Activated naive CD4-positive, alpha-beta T cell (primary cell): ENCODE results near the gene AOAH.

Experiments used
- DNase-seq, 4 experiments: peaks; one replicate each; lab custom pipeline; 2025; lab: John Stamatoyannopoulos, UW

The AOAH gene

DNA sequence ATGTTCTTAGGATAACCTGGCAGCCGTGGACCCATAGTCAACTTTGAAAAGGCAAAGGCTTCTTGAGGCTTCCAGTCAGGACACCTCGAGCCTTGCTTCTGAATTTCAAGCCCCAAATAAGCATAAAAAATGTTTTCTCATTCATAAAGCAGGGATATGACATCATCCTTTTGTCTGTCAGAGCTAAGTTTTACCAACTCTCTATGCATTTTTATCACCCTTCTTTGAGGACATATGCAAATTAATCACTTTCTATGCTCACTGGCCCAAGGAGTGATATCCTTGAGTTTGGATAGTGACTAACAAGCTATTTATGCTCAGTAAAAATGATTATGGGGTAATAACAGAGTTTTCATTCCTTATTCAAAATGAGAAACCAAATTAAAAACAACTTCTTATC is 175.3 kb downstream of the AOAH start:
- no peak for DNase-seq

DNA sequence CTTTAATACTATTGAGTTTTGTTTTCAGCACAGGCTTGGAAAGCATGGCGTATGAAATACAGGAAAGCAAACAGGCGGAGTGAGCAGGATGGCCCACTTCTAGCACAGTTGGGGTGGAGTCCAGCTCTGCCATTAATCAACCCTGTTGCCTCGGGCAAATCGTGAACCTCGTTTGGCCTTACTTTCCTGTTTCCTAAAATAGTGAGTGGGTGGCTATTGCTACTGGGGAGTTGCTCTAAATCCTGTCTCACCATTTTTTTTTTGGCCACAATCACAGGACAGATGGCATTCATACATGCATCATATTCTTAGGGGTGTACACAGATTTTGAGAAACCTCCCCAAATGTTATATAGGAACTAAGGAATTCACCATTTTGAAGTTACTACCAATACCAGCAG is 176.9 kb downstream of the AOAH start:
- DNase-seq = no peak

DNA sequence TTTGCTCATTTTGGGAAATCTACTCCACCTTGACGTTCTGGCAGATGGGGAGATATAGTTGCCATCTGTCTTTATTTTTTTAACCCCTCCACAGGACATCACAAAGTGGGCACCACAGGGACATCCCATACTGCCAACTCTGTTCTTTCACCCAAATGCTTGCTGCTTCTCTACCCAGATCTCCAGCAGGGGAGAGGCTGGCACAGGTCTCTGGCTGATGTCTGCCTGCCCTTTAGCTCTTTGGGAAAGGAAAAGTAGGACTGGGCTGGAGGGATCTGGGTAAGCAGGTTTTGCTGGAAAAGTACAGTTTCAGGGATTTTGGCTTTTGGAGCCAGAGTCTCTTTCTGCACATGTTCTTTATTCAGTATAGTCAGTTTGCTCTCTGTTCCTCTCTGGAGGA is 178.0 kb downstream of the AOAH start:
- DNase-seq = no peak

DNA sequence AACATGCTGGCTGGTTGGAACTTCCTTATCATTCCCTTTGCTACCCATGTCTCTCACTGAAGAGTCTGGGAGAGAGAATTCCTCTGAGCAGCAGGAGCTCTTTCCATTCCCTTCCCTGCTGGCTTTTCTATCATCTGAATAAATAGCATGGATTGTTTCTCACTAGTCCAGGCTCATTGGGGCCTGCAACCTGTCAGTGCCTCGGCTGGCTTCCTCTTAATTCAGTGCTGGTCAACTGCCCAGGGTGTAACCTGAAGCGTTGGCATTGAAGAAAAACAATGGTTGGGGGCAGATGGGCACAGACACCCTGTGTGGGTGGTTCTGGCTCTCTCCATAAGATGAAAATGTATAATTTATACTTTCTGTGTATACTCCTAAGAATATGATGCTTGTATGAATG is 179.0 kb downstream of the AOAH start:
- no peak for DNase-seq

DNA sequence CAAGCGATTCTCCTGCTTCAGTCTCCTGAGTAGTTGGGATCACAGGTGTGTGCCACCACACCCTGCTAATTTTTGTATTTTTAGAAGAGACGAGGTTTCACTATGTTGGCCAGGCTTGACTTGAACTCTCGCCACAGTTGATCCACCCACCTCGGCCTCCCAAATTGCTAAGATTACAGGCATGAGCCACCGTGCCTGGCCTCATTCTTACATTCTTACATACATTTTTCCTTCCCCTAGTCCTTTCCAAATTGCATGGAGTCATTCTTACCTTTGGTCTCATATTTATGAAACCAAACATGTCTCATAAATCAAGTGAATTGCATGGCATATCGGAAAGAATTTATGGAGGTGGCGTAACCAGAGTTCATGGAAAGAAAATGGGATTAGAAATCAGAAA is 186.2 kb downstream of the AOAH start:
- DNase-seq = no peak

DNA sequence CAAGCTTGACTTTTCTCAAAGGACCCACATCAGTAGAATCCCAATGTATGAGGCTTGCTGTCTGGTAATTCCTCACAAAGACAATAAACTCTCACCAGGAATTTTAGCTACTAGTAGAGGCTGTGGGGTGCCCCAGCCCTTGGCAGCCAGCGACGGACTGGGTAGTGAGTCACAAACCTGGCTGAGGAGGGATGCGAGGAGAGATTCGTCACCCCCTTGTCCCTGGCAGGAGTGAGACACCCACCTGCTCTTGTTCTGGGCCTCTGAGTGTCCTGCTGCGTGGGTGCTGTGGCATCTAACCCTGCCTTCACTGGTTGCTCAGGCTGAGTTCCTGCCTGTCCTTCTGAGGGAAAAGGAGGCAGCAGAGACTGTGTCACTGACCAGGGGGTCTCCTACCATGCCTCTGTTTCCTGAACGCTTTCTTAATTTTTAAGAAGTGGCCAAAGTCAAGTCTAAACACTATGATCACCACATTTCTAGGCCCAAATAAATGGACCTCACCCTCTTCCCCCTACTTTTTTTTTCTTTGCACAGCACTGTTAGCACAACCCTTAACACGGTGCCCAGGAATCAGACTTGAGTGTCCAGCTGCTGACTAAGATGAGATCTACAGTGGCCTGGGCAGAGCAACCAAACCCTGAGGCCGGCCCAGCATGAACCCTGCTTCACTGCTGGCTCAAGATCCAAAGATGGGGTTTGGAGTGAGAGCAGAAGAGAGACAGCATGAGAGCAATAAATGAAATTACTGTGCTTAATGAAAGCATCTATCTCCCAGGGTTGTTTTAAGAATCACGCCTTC is 188.2 kb downstream of the AOAH start:
- DNase-seq = no peak

DNA sequence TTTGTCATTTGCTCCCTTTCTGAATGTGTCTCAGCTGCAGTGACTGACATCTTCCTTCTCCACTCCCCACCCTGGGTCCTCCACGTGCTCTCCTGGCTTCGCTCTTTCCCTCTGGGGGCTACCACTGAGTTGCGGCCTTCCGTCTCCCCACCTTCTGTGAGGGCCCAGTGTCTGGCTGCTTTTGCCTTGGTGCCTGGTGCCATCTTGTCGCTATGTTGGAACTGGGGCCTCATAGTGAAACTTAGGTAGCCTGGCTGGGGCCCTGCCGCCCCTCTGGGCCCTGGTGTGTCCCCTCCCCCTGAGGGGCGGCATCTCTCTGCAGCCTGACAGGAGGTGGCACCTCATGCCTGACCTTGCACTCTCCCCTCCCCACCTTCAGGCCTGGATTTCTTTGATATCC is 190.6 kb downstream of the AOAH start:
- no peak for DNase-seq

DNA sequence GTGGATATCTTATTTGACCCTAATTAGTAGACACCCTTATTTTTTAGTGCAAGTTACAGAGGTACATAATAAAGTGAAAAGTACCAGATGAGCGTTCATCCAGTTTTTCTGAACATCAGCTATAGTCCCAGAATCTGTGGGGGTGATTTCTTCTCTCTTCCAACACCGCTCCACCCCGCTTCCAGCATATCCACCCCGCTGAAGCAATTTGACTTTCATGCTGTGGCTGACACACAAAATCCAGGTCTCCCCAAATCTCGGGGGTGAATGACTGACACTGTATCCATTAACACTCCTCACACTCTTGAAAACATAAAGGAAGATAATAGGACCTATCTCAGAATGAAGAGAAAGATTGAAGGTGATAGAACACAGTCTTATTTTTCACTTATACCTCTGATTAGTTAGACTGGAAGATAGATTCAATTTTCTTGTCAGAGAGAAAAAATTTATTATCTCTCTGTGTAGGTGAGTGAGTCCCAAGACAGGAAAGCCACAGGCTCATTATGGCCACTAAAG is 191.3 kb downstream of the AOAH start:
- DNase-seq = no peak

DNA sequence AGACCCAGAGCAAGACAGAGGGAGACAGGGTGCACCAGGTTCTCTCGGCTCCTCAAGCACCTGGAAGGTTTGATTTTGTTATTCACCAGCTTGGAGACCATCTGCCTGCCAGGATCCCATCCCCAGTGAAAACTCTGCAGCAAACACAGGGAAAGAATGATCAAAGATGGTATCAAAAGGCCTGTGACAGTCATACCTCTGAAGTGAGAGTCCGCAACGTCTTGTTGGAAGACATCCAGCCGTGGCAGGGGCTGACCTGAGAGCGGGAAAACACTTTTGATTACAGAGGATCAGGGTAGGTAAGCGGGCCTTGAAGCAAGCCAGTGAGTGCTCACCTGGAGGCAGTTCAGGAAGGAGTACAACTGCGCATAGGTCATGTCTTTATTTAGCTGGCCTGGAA is 192.3 kb downstream of the AOAH start:
- no peak for DNase-seq

DNA sequence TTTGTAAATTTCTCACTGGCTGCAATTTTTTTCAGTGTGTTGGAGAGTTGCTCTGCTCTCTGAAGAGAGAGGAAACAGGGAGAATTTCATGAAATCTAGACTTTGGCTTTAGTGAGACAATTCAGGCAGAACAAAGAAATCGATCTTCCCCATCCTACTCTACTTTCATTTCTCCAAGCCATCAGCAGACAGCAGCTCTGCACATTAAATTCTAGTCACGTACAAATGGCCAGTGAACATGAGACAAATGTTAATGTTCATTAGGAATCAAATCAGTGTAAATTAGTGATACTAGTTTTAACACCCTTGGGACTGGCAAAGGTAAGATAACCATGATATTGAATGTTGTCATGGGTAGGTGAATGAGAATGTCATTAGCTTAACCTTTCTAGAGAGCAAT is 193.8 kb downstream of the AOAH start:
- DNase-seq = no peak

DNA sequence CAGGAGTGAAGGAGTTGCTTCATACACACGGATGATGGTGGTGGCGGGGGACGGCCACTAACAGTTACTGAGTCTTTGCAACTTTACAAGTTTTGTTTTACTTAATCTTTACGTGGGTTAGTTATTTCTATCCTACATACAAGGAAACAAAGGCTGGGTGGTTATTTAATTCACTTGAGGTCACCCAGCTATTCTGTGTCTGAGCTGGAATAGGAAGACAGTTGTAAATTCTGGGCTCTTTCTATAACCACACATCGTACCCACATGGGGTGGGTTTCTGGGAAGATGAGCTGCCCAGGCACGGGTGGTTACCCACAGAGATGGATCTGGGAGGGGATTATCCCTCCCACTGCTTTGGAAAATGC is 196.8 kb downstream of the AOAH start:
- no peak for DNase-seq

DNA sequence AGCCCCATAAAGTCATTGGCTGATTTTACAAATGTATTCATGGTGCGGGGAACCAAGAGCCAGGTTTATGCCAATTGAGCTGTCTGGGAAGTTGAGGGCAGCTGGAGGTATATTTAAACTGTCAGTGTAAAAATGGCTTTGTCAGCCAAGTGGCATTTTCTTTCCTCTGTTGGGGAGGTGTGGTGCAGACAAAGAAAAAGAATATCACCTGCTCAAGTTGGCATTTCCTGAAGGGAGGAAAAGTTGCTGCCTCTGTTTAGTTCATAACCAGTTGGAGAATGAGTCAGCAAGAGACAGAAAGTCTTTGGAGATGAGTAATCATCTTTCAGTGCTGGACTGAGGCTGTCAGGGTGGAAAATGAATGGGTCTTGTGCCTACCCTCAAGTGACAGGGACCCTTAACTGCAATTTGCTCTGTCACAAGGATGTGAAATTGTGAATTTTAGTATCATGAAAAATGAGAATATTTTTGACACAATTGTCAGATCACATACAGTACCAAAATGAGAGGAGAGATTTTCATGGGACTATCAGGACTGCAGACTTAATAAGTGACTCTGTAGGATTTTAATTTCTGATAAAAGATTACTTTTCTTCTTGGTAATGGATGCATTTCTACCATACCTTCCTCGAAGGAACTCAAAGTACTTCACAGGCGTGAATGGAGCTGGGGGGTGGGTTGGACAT is 197.3 kb downstream of the AOAH start:
- no peak for DNase-seq

DNA sequence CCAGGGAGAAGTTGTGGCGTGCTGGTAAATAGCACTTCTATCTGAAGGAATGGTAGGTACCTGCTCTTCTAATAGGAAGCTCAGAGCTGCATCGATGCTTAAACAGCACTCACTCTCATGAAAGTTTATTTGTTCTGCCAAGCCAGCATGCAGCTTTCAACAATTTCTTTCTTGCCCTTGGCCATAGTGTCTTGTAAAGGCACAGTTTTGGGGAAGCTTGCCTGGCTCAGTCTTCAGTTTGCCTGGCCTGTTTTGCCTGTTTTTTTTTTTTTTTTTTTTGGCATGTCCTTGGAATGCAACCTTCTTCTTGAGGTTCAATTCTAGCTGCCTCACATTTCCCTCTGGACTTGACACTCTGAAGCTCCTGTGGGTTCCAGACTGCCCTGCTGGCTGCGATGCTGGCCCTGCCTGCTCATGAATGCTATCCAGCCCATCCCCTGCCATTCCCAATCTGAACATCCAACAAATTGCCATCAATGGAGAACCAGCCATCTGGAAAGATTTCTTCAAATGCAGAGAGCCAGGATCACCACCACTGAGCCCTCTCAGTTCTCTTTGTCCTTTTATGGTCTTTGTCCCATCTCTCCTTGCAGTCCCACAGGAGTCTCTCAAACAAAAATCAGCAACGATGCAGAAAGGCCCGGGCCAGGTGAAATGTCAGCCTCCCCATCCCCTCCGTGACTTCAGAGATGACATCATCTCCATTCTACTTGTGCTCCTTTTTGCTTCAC is 200.8 kb downstream of the AOAH start:
- no peak for DNase-seq

DNA sequence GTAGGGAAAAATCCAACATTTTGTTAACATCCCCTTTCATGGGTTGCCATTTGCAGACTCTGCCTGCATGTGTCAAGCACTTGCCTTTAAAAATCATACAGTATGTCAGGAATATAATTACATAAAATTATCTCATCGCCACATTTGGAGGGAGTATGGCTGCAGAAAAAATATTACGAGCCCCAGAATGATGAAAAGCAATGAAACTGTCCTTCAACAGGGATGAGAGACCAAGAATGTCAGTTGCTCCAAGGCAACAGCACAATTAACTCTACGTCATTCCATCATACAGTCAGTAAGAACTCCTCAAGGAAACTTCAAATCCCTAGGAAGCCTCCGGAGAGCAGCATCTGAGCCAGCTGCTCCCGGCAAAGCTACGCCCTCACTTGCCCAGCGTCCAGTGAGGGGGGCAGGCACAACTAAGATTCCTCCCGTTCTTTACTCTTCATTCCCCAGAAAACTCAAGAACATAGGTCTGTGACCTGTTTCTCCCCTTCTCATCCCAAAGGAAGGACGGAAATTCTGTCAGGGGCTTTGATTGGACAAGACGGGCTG is 201.8 kb downstream of the AOAH start:
- DNase-seq = no peak

DNA sequence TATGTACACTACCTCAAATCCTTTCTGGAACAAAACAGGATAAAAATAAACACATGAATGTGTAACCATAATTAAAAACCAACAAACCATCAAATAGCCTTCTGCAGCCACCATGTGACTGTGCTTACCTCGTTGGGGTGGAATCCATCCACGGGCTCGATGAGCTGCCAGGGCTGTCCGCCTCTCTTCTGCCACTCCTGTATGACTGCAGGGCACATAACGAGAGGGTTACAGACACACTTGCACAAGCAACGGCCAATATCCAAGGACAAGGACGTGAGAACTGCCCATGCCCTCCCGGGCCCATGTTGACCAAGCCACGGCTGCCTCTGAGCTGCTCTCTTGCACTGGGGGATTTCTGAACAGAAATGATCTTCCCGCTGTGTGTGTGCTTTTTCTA is 202.4 kb downstream of the AOAH start:
- no peak for DNase-seq

DNA sequence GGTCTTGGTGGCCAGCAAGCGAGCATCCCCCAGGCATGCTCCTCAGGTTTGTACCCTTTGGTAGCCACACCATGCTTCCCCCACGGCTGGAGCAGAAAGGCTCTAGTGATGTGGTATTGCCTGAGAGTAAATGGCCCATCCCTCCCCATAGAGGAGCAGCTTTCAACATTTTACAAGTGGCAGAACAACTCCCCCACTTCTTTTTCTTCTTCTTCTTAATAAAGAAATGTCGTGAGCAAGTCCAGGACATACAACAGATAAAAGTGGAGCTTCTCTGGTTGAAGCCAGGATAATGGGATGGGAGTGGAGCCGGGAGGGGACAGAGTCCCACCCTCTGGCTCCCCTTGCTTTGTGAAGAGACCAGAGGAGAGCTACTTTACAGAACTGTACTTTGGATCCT is 203.2 kb downstream of the AOAH start:
- DNase-seq = no peak

DNA sequence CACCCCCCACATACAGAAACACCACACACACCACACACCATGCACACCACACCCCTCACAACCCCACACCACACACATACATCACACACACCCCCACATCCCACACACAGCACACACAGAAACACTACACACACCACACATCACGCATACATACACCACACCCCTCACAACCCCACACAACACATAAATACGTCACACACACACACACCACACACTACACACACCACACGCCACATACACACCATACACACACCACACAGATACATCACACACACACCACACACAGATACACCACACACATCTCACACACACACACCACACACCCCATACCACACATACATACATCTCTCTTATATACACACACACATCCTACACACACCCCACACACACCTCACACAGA is 208.4 kb downstream of the AOAH start:
- DNase-seq = no peak

DNA sequence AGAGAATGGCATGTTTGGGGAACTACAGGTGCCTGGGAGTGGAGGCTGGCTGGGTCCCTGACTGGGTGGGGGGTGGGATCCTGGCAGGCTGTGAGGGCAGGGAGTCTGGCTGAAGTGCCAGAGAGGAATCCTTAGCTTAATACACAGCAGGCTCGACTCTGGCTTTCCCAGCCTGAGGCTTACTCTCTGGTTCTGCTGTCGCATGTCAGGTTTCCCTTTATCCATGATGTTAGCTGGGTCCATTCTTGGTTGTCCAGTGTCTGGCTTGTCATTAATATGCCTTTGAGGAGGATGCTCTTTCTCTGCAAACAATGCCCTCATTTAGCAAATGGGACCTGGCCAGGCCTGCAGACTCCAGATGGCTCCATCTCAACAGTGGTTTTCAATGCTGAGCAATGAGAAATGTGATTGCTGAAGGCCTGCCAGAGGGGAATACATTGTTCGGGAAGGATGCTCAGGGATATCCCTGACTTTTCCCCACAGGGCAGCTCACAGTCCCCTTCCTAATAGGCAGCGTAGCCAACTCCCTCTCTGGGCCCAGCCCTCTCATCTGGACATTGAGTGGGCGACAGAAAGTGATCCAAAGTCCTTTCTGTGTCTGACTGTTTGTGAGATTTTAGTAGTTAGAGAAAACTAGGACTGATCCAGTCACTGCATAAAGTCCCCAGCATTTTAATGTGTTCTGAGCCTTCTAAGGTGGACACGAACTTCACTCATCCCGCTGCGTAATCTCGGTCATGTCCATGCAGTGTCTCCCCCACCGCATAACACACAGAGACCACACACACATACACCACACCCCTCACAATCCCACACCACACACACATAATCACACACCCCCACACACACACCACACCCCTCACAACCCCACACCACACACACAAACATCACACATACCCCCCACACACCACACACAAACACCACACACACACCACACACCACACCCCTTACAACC is 209.7 kb downstream of the AOAH start:
- no peak for DNase-seq

DNA sequence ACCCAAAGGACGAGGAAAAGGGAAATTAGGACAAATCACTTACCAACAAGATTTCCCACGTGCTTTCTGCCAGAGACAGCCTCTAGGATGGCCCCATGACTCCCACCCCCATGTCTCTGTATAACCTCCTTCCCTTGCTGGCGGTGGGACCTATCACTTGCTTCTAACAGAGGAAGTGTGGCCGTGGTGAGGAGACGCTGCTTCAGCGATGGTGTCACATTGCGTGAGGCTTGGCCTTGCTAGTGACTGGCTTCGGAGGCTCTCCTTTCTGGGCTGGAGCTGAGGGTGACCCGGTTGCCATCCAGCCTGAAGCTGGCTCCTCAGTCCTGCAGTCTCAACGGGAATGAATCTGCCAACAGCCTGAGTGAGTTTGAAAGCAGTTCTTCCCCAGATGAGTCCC is 210.9 kb downstream of the AOAH start:
- no peak for DNase-seq

DNA sequence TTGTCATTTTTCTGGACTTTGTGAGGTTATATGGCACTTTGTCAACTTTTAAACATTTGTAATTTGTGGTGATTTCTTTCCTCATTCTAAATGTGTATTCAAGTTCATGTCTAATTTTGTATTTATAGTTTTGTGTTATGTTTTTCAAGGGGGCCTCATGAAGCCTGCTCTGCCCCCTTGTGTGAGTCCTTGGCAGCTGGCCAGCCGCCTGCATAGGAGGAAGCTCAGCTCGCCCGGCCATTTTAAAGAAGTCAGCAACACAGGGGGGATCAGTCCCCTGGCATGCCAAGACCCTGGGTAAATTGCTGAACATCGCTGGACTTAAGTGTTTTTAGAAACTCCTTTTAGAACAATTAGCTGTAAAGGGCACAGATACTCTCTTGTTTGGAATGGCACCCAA is 211.7 kb downstream of the AOAH start:
- DNase-seq = no peak

DNA sequence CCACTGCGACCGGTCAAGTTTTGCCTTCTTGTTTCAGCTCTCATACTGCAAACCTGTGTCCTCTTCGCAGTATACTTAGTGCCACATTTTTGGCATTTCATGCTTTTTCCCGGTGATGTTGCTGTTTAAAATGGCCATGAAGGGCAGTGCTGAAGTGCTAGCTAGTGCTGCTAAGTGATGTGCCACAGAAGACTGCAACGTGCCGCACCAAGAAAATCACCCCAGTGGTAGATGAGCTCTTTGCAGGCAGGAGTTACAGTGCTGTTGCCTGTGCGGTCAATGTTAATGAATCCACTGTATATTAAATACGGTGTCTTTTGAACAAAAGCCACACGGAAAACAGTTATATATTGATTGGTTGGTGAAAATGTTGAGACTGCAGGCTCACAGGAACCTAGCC is 214.3 kb downstream of the AOAH start:
- DNase-seq = no peak
